PC-9 (cell line): ENCODE results near the gene CEACAM4. TPM values are rescaled to one million over a fixed set of nuclear protein-coding genes. Genes with fewer than 3 reads are reported as not detected.
A peak's percentile ranks its signal among the peaks of the same experiment; 100 is the strongest.

Experiments
- BruUV-seq: library from RNA; stranded (reverse); fragments of 400-500 nt; replicated peaks from 2 replicates; lab custom pipeline; 2021; lab: Mats Ljungman, UMichigan
- CTCF ChIA-PET: fragments of 300-600 bp; sonication (Branson Sonifier 250); formaldehyde crosslinking; loops from one replicate; lab custom pipeline; 2022; ENCODE audit warnings: antibody characterized with exemption; lab: Charles Lee
- POLR2A ChIA-PET: fragments of 300-600 bp; sonication (Branson Sonifier 250); formaldehyde crosslinking; loops from one replicate; lab custom pipeline; 2022; ENCODE audit warnings: antibody characterized with exemption; ENCODE audit not compliant: unreplicated experiment; lab: Charles Lee
- DNase-seq, 2 experiments: peaks; one replicate each; pipeline versions ENCODE4 v3.0.0 to v3.0.0-alpha.2; 2015 to 2022; ENCODE audit warnings: mixed read lengths in 1 of 2
- H2AFZ ChIP-seq: fragments of 200-600 bp; sonication (generic); 2 replicates; pipeline ENCODE4 v1.8.1; 2017; ENCODE audit warnings: antibody characterized with exemption
- H3F3A ChIP-seq: fragments of 200-600 bp; sonication (generic); 2 replicates; pipeline ENCODE4 v1.8.1; 2017; ENCODE audit warnings: antibody characterized with exemption, mild to moderate bottlenecking, low read depth; ENCODE audit not compliant: insufficient read depth
- H3K27ac ChIP-seq: fragments of 200-600 bp; sonication (generic); 2 replicates; pipeline ENCODE4 v1.6.1; 2016; ENCODE audit warnings: mixed run types
- H3K27me3 ChIP-seq: fragments of 200-600 bp; sonication (generic); 2 replicates; pipeline ENCODE4 v1.6.1; 2016; ENCODE audit warnings: low read depth, mixed run types; ENCODE audit not compliant: insufficient read depth
- H3K36me3 ChIP-seq: fragments of 200-600 bp; sonication (generic); 2 replicates; pipeline ENCODE4 v1.6.1; 2016; ENCODE audit warnings: low read depth, mixed run types
- H3K4me1 ChIP-seq: fragments of 200-600 bp; sonication (generic); replicated peaks from 2 replicates; pipeline ENCODE4 v1.6.1; 2016; ENCODE audit warnings: mixed run types; ENCODE audit not compliant: insufficient read depth
- H3K4me2 ChIP-seq: fragments of 200-600 bp; sonication (generic); 2 replicates; pipeline ENCODE4 v1.6.1; 2017; ENCODE audit warnings: mixed run types
- H3K4me3 ChIP-seq: fragments of 200-600 bp; sonication (generic); 2 replicates; pipeline ENCODE4 v1.6.1; 2016; ENCODE audit warnings: mixed run types
- H3K79me2 ChIP-seq: fragments of 200-600 bp; sonication (generic); 2 replicates; pipeline ENCODE4 v1.6.1; 2017; ENCODE audit warnings: low read depth, mixed run types
- H3K9me2 ChIP-seq: fragments of 200-600 bp; sonication (generic); 2 replicates; pipeline ENCODE4 v1.8.1; 2017; ENCODE audit warnings: mild to moderate bottlenecking; ENCODE audit not compliant: insufficient read depth
- H3K9me3 ChIP-seq: fragments of 200-600 bp; sonication (generic); 2 replicates; pipeline ENCODE4 v1.8.1; 2016; ENCODE audit warnings: low read depth; ENCODE audit not compliant: insufficient read depth
- H4K20me1 ChIP-seq: fragments of 200-600 bp; sonication (generic); 2 replicates; pipeline ENCODE4 v1.8.1; 2017; ENCODE audit not compliant: insufficient read depth
- CTCF ChIP-seq: fragments of 200-600 bp; sonication (generic); conservative IDR thresholded peaks from 2 replicates; pipeline ENCODE4 v1.6.1; 2017; ENCODE audit warnings: mixed run types, antibody characterized with exemption, mild to moderate bottlenecking, moderate library complexity
- EZH2 ChIP-seq: fragments of 200-600 bp; sonication (generic); IDR thresholded peaks from 2 replicates; pipeline ENCODE4 v1.8.0; 2017; ENCODE audit warnings: antibody characterized with exemption, low read depth
- intact Hi-C: fragments of 100-400 bp; cut with micrococcal nuclease; formaldehyde crosslinking; loops from one replicate; pipeline ENCODE4 v1.10.0; 2022; ENCODE audit not compliant: unreplicated experiment
- total RNA-seq: library from RNA; stranded (reverse); gene quantifications from 2 replicates; pipeline ENCODE4 v1.2.3, GENCODE V29; 2021

CEACAM4 gene
- total RNA-seq, 1 experiment from 2014 or later: not detected

GRCh38 chr19:41570639-41571112 lies 56.2 kb downstream of the CEACAM4 start:
- no peaks in the 10 kb centered on the region for H3K36me3 ChIP-seq
- DNase-seq: peak in 1 of 2 experiments; percentile 69
- no peaks in the 10 kb centered on the region for H3K9me3 ChIP-seq
- H2AFZ ChIP-seq: no peak overlapping the region
- no peaks in the 10 kb centered on the region for H3K79me2 ChIP-seq
- no peaks in the 10 kb centered on the region for H4K20me1 ChIP-seq
- no peaks in the 10 kb centered on the region for H3F3A ChIP-seq
- intact Hi-C loops: loop anchor here (1.0 to 10.0 kb wide), 4 partner anchors 121 to 906 kb away; no protein-coding TSS in a partner anchor
- CTCF ChIA-PET: interaction anchor here (0.5 to 0.6 kb wide), 2 partner anchors 287 to 1090 kb away, joined by 3 to 6 read pairs; no protein-coding TSS in a partner anchor
- H3K27me3 ChIP-seq: peaks cover 57% of the 10 kb centered on the region
- TF ChIP-seq CTCF (peak; percentile 93), EZH2 (no peak)
- no peak overlapping the region for H3K4me3 ChIP-seq
- H3K9me2 ChIP-seq: no peaks in the 10 kb centered on the region
- no peaks in the 10 kb centered on the region for H3K4me1 ChIP-seq
- no peak overlapping the region for H3K27ac ChIP-seq
- no peak overlapping the region for H3K4me2 ChIP-seq
- POLR2A ChIA-PET: no interaction called here
- BruUV-seq: no TSS peak

GRCh38 chr19:41570179-41570578 lies 56.7 kb downstream of the CEACAM4 start:
- H3K27ac ChIP-seq: no peak overlapping the region
- H3K9me2 ChIP-seq: no peaks in the 10 kb centered on the region
- TF ChIP-seq CTCF (no peak), EZH2 (no peak)
- H3F3A ChIP-seq: no peaks in the 10 kb centered on the region
- H3K4me3 ChIP-seq: no peak overlapping the region
- no peaks in the 10 kb centered on the region for H3K36me3 ChIP-seq
- H3K27me3 ChIP-seq: peaks cover 58% of the 10 kb centered on the region
- ChIA-PET POLR2A (no interaction called here), CTCF (interaction anchor here (0.5 kb wide), 1 partner anchor 1090 kb away, joined by 6 read pairs; no protein-coding TSS in a partner anchor)
- H3K9me3 ChIP-seq: no peaks in the 10 kb centered on the region
- no peak overlapping the region for H3K4me2 ChIP-seq
- DNase-seq: no peak
- no peaks in the 10 kb centered on the region for H4K20me1 ChIP-seq
- H3K4me1 ChIP-seq: no peaks in the 10 kb centered on the region
- no peaks in the 10 kb centered on the region for H3K79me2 ChIP-seq
- no peak overlapping the region for H2AFZ ChIP-seq
- BruUV-seq: no TSS peak
- intact Hi-C loops: loop anchor here (1.0 to 10.0 kb wide), 4 partner anchors 121 to 905 kb away; no protein-coding TSS in a partner anchor

GRCh38 chr19:41569481-41570150 lies 57.3 kb downstream of the CEACAM4 start:
- H3K9me2 ChIP-seq: no peaks in the 10 kb centered on the region
- no peaks in the 10 kb centered on the region for H3K36me3 ChIP-seq
- H3K4me2 ChIP-seq: no peak overlapping the region
- no TSS peak for BruUV-seq
- no peak overlapping the region for H3K4me3 ChIP-seq
- no peaks in the 10 kb centered on the region for H4K20me1 ChIP-seq
- DNase-seq: no peak
- ChIA-PET POLR2A (interaction anchor here (0.8 kb wide), 1 partner anchor 1196 kb away, joined by 5 read pairs; no protein-coding TSS in a partner anchor), CTCF (no interaction called here)
- H3K27ac ChIP-seq: no peak overlapping the region
- H3F3A ChIP-seq: no peaks in the 10 kb centered on the region
- intact Hi-C loops: loop anchor here (1.0 to 10.0 kb wide), 4 partner anchors 120 to 905 kb away; no protein-coding TSS in a partner anchor
- H3K79me2 ChIP-seq: no peaks in the 10 kb centered on the region
- H3K27me3 ChIP-seq: peaks cover 54% of the 10 kb centered on the region
- no peaks in the 10 kb centered on the region for H3K4me1 ChIP-seq
- no peaks in the 10 kb centered on the region for H3K9me3 ChIP-seq
- TF ChIP-seq CTCF (no peak), EZH2 (no peak)
- H2AFZ ChIP-seq: no peak overlapping the region

Other genes with a start within 250 kb of the CEACAM4 start
- gene EXOSC5, start 229.7 kb downstream of the CEACAM4 start, total RNA-seq: 37.7 and 43.7 TPM in 2 replicates
- 26.3 and 28.4 TPM in 2 replicates for gene BCKDHA, start 229.3 kb downstream of the CEACAM4 start, total RNA-seq
- 0.20 TPM in 1 of 2 replicates, not detected in the other for gene B3GNT8, start 199.7 kb downstream of the CEACAM4 start, total RNA-seq
- 38.6 and 42.6 TPM in 2 replicates for gene DMAC2, start 187.2 kb downstream of the CEACAM4 start, total RNA-seq
- not detected in 2 replicates for gene ERICH4, start 183.9 kb downstream of the CEACAM4 start, total RNA-seq
- gene CEACAM21, start 50.9 kb downstream of the CEACAM4 start, total RNA-seq: not detected in 2 replicates
- not detected in 2 replicates for gene CEACAM7, start 61.2 kb upstream of the CEACAM4 start, total RNA-seq
- gene CEACAM5, start 81.6 kb upstream of the CEACAM4 start, total RNA-seq: 18.1 and 23.3 TPM in 2 replicates
- 265 and 468 TPM in 2 replicates for gene CEACAM6, start 128.5 kb upstream of the CEACAM4 start, total RNA-seq
- not detected in 2 replicates for gene CEACAM3, start 169.5 kb upstream of the CEACAM4 start, total RNA-seq
- not detected in 2 replicates for gene LYPD4, start 217.6 kb upstream of the CEACAM4 start, total RNA-seq
- not detected in 2 replicates for gene DMRTC2, start 218.0 kb upstream of the CEACAM4 start, total RNA-seq
- gene RPS19, start 233.2 kb upstream of the CEACAM4 start, total RNA-seq: 2,593 and 3,356 TPM in 2 replicates